GM21360 (cell line): ENCODE data around the gene FOXP3.
"Not testable (repeated sequence)": the region's sequence is repeated elsewhere in the genome, so short reads cannot be mapped to it uniquely, and the experiment has no call there.

Source experiments
- ATAC-seq: cut with Tn5 transposase; IDR thresholded peaks from one replicate; pipeline ENCODE4 v1.9.1; 2021; ENCODE audit warnings: mild to moderate bottlenecking, moderate library complexity; ENCODE audit not compliant: unreplicated experiment

Gene FOXP3

DNA sequence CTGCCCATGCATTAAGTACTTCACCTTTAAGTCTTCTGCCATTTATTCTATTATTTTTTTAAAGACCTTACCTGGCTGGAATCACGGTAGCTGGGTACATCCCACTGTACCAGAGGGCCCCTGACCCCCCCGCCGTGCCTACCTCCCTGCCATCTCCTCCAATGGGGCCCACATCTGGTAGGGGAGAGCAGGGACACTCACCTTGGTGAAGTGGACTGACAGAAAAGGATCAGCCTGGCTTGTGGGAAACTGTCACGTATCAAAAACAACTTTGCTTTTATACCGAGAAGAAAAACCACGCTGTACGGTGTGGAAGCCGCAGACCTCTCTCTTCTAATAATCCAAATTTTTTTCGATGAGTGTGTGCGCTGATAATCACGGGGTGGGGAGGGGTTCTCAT is at the start of gene FOXP3:
TSS of gene FOXP3 (minus strand) at position 251 of the 400 bp plus-strand sequence. CDS start 6,205 bp downstream, outside the sequence.
- no peak for ATAC-seq

DNA sequence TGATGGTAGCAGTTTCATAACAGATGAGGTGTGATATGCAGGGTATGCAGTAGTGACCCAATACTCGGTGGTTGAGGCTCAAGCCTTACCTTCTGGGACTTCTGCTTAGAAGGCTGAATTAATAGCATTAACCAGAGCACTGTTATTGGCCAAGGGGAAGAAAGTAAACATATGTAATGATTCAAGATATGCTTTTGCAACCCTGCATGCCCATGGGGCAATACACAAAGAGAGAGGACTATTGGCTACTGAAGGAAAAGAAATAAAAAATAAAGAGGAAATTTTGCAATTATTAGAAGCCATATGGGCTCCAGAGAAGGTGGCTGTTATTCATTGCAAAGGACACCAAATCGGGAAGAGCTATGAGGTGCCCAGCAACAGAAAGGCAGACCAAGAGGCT is 47.7 kb upstream of the FOXP3 start:
- no peak for ATAC-seq

- no peak for ATAC-seq
Measured at GRCh38 chrX:49310371-49310770, 45.9 kb upstream of the FOXP3 start.

GRCh38 chrX:49309401-49309981 is 45.0 kb upstream of the FOXP3 start:
- ATAC-seq = no peak

GRCh38 chrX:49308604-49309269 is 44.2 kb upstream of the FOXP3 start:
- ATAC-seq = no peak

DNA sequence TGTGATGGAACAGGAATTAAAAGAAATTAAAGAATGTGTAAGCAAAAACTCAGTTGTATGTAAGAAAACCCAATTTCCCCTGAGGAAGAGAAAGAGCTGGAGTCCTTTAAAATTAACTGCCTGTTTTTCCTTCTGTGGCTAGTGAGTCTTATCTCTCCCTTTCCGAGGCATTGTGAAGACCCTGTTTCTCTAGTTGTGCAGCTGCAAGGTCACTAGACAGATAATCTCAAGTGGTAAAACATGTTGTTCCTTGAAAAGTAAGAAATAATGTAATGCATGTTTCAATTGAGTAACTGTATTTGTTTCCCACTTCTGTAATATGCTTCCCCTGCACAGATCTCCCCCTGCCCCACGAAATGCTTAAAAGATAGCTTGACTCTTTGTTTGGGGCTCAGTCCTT is 43.3 kb upstream of the FOXP3 start:
- not testable (repeated sequence) for ATAC-seq

GRCh38 chrX:49303346-49303745 is 38.8 kb upstream of the FOXP3 start, which contains the start of gene GAGE10:
TSS of gene GAGE10 (plus strand) at chrX:49303646. CDS start at chrX:49304860, 1,214 bp downstream.
- ATAC-seq = no peak

- ATAC-seq = no peak
Measured at GRCh38 chrX:49300703-49301102, 36.2 kb upstream of the FOXP3 start.

DNA sequence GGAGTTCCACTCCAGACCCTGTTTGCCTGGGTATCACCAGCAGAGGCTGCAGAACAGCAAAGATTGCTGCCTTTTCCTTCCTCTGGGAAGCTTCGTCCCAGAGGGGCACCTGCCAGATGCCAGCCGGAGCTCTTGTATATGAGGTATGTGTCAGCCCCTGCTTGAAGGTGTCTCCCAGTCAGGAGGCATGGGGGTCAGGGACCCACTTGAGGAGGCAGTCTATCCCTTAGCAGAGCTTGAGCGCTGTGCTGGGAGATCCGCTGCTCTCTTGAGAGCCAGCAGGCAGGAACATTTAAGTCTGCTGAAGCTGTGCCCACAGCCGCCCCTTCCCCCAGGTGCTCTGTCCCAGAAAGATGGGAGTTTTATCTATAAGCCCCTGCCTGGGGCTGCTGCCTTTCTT is 34.8 kb upstream of the FOXP3 start:
- not testable (repeated sequence) for ATAC-seq

DNA sequence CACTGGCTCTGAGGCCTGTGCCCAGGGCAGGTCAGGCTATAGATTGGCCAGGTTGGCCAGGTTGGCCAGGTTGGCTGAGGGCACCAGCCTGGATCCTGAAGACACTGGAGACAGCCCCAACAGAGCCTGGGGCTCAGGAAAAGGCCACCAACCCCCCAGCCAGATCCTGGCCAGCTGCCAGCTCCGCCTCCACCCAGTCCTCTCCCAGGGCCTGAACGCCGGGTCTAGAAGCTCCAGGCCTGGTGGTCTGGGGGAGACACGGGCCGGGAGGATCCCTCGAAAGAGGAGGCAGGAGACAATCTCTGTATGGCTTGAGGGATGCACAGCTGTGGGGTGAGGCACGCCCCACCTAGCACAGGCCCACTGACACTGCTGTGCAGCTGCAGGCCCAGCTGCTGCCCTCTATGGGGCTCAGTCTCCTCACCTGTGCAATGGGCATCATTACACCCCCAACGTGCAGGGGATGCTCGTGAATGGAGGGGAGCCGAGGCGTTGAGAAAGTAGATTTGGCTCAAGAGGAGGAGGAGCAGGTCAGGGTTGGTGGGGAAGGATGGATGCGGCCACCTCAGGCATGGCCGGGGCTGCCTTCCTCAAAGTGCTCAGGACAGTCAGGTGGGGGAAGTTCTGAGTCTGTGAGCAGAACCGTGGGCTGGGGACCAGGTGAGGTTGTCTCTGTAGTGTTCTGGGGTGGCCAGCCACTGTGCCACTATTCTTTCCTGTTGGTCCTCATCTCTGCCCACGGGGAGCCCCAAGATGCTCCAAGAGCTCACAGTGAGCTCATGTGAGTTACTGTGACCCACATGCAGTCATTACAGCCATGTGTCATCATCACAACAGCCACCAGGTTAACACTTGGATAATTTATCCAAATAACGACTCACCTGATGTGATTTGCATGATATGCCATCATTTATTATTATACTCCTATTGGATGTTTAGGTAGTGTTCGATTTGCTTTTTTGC is 28.2 kb upstream of the FOXP3 start:
- ATAC-seq = no peak

GRCh38 chrX:49291615-49292337 is 27.3 kb upstream of the FOXP3 start:
- no peak for ATAC-seq

GRCh38 chrX:49290215-49290614 is 25.7 kb upstream of the FOXP3 start:
- no peak for ATAC-seq

DNA sequence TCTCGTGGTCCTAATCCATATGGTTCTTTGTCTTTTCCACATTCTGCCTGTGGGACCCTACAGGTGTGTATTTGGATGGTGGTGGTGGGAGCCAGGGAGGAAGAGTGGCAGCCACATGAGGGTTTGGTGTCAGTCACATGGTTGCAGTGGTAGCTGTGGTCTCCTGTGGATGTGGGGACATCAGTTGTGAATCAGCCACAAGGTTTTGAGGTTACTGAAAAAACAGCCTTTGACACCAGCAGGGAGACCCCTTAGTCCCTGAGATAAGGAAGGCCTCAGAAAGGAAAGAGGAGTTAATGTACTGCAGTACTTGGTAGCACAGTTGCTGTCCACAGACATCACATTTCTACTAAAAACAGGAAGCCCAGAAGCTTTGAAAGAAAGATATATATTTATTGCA is 23.2 kb upstream of the FOXP3 start:
- ATAC-seq = no peak

DNA sequence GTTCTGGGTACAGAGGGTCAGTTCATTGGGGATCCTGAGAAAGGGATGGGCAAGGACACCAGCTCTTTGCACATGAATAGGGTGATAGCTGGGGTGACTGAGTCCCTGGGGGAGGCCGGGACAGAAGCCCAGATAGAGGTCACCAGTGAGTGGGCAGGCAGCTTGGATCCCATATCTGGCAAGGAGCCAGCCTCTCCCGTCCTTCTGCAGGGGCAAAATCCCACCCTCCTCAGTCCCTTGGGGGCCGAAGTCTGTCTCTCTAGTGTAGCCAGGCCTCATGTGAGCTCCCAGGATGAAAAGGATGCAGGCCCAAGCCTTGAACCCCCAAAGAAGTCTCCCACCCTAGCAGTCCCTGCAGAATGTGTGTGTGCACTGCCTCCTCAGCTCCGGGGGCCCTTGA is 22.1 kb upstream of the FOXP3 start:
- no peak for ATAC-seq

DNA sequence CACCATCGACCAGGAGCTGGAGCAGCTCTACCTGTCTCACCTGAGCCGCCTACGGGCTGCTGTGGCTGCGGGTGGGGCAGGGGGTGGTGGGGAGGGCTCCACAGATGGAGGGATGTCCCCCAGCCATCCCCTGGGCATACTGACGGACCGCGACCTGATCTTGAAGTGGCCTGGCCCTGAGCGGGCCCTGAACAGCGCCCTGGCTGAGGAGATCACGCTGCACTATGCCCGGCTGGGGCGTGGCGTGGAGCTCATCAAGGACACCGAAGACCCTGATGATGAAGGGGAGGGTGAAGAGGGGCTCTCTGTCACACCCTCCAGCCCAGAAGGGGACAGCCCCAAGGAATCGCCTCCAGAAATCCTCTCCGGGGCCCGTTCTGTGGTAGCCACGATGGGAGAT is 21.6 kb upstream of the FOXP3 start:
- no peak for ATAC-seq

DNA sequence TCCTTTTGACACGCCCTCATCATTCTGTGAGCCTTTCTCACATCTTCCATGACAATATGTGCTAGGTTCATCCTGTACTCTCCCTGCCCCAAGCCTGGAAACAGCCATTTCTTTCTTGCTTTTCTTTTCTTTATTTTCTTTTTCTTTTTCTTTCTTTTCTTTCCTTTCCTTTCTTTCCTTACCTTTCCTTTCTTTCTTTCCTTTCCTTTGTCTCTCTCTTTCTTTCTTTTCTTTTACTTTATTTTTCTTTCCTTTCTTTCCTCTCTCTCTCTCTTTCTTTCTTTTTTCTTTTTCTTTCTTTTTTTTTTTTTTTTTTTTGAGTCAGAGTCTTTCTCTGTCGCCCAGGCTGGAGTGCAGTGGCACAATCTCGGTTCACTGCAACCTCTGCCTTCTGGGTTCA is 19.7 kb upstream of the FOXP3 start:
- ATAC-seq = no peak

DNA sequence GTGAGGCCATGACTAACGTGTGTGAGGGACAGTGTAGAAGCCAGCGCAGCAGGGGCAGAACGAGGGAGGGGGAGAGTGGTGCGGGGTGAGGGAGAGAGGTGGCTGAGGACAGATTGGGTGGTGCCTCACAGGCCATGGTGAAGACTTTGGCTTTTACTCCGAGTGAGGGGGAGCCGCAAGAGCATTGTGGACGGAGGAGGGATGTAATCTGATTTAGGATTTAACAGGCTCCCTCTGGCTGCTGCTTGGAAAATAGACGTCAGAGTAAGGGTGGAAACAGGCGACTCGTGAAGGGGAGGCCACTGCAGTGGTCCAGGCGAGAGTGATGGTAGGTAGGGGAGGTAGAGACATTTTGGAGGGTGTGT is 18.1 kb upstream of the FOXP3 start:
- no peak for ATAC-seq

DNA sequence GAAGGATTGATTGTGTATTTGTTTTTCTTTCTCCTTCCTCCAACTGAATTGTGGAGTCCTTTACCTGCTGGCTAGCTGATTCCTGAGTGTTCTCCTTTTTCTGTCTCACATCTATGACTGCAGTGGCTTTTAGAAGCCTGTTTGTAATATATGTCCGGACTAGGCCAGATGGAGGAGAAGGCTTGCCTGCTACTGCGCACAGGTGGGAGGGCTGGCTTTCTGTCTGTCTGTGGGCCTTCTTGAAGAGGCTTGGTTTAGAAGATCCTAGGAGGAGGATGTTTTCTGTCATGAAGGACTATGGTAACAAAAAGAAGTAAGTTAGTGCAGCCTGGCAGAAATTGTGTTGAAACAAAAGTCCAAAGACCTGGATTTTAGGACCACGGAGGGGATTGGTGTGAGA is 13.6 kb upstream of the FOXP3 start:
- ATAC-seq = no peak

GRCh38 chrX:49277535-49277830 is 13.0 kb upstream of the FOXP3 start:
- no peak for ATAC-seq

- ATAC-seq = no peak
Measured at GRCh38 chrX:49276671-49277534, 12.4 kb upstream of the FOXP3 start.
